GM18511 (cell line): ENCODE measurements around the gene SLIT2.

ENCODE experiments used
- ATAC-seq: cut with Tn5 transposase; IDR thresholded peaks from one replicate; pipeline ENCODE4 v1.9.1; 2021; ENCODE audit warnings: mild to moderate bottlenecking, moderate library complexity; ENCODE audit not compliant: unreplicated experiment

The SLIT2 gene

DNA sequence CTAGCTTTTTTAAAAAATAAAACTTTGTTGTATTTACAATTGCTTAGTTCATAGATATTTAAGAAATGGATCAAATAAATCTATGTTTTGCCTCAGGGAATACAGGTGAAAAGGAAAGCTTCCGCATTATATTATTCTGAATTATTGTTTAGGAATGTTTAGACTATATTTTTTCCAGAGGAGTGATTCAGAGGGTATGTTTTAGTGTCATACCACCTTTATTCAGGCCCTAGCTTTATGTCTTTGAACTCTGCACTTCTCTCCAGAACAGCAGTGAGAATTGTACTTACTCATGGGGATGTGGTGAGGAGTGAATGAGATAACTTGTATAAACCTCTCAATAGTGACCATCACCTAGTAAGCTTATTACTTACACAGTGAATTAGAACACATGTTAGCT is 14.0 kb downstream of the SLIT2 start:
- no peak for ATAC-seq

DNA sequence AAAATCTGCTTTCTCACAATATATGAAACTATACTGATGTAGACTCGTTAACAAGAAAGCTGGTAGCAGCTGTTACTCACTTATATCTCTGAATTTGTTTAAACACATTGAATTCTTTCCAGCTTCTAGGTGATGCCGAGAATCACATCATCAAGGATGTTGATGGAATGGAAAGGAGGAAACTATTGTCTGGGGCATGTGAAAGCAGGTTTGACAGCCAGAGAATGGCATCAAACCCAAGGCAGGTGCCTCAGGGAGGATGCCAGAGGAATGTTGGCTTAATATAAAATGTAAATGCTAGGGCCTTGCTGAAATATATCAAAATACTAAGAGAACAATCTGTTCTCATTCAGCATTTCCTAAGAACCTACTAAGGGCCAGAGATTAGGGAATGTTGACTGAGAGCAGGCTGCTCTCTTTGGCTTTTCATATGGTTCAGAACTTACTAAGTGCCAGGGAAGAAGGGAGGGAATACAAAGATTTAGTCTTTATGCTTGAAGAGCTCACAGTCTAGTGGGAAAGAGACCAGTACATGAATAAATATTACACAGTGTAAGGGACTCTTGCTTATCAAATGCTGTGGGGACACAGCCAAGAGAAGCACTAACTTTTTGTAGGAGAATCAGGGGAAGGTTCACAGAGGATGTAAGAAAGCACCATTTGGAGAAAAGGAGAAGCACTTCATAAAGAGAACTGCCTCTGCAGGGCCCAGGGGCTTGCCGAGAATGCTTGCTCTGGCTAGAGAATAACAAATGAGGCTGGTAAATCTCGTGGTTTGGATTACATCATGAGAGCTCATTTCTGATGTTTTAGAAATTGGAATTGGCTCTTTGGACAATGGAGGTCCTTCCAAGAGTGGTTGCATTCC is 14.7 kb downstream of the SLIT2 start:
- no peak for ATAC-seq

DNA sequence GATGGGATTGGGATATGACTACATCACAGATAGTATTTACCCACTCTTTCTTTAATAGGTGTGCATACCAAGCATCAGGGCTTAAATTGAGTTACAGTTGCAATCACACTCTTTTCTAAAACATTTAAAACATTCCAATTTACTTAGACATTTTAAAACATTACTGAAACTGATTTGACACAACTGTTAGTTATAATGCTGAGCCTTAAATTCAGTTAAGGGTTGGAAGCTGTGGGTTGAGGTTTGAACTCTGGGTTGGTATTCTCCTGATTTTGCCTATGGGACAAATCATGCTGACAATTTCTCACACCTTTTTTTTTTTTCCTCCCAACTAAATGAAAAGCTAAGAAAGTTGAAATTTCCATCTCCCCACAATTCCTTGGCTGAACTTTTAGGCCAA is 16.3 kb downstream of the SLIT2 start:
- no peak for ATAC-seq

DNA sequence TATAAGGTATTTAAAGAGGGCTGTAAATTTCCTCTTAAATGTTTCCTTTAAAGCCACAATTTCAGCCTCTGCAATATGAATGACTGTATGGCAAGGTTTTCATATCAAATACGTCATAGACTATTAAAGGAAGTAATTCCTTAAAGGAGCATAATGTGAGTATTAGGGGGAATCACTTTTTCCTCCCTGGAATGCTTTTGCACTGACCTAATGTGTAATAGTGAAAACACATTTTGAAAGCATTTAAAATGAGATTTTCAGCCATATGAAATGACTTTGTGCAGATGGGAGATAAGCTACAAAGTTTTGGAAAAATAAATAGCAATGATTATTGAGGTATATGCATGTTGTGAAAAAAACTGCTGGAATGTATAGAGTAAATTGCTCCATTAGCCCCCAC is 17.6 kb downstream of the SLIT2 start:
- ATAC-seq: no peak

DNA sequence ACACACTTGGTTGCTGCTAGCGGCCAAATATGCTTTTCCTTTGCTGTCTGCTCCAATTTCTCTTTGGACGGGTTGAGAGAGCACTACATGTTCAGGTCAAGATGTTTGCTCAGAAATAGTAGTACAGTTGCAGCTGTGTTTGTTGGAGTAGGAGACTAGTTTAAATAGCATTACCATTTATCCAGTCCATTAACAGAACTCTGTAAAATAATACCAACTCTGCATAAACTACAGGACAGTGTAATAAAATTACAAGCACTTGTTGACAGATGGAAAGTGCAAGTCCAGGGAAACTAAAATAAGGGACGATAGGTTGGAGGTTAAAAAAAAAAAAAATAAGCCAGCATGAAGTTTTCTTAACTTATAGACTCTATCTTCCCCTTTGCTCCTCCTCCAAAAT is 20.2 kb downstream of the SLIT2 start:
- no peak for ATAC-seq

DNA sequence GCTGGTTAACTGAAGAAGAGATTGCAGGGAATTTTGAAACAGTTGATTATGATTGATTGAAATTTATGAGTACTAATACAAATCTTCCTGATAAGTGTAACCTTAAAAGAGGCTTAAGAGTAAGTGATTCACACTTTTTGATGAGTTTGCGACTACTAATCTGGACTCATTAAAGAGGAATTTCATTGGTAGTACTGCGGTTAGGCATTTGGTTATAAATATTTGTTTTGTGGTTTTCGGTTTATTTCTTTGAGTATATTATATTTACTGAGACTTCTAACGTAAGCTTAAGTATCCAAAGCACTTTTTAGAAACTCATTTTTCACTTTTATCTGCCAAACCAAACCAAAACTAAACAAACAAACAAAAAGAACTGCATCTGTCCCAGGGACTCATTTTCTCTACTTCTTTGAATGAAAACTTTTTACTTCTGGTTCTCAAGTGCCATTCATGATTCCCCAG is 20.7 kb downstream of the SLIT2 start:
- ATAC-seq: no peak

DNA sequence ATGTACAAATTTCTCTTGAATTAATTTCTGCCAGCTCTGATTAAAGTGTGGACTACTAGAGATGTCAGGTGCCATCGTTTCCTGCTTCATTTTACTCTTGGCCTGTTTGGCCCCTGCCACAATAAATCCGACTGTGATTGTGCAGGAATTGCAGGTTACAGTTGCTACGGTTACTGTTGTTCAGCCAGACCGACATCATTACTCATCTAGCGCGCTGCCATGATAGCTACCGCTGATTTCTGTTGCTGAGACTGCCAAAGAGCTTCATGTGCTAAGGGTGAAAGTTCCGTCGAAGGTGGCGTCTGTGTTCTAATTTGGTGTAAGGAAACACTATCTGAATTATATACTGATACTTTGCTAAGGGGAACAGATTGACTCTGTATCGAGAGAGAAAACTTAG is 22.1 kb downstream of the SLIT2 start:
- ATAC-seq: no peak

DNA sequence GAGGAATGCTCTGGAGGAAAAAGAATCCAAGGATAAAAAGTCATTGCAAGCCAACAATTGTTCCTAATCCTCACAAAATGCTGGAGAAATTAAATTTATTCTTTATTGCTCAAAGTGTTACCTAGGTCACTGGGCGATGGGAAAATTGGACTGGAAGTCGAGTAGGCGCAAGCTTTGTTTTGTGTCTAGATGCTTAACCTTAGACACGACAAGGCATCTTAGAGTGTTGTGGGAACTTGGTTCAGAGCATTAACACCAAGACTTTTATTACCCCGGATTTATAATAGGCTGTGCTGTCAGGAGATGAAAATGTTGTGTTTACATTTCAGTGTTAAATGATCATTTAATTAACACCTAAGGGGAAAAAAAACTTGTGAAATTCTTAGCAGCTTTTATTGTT is 25.1 kb downstream of the SLIT2 start:
- no peak for ATAC-seq

DNA sequence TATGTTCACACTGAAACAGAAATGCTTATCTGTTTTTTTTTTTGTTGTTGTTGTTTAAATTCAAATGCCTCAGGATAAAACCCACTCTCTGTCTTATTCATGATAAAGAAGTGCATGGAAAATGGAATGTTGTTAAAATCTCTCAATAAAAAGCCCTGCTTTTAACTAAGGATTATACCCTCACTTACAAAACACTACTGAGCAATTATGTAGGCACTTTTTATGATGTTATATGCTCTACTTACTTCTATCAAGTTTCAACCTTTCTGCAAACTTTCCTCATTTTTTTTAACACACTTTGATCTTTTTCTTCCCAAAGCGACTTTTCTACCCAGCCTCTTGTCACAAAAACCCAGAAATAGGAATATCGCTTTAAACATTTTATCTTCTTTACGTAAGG is 26.5 kb downstream of the SLIT2 start:
- no peak for ATAC-seq

DNA sequence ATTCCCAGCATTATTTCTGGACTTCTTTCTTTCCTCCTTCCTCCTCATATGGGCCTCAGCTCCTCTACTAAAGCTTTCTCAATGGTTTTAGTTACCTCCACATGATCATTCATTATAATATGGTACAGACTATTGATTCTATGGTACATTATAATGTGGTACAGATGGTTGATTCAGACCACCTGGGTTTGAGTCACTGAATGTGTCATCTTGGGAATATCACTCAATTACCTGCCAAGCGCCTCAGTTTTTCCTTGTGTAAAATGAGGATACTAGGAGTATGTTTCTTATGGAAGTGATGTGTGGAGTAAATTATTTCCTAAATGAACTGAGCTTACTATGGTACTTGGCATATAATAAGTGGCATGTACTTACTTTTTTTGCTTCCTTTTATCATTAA is 27.7 kb downstream of the SLIT2 start:
- no peak for ATAC-seq

DNA sequence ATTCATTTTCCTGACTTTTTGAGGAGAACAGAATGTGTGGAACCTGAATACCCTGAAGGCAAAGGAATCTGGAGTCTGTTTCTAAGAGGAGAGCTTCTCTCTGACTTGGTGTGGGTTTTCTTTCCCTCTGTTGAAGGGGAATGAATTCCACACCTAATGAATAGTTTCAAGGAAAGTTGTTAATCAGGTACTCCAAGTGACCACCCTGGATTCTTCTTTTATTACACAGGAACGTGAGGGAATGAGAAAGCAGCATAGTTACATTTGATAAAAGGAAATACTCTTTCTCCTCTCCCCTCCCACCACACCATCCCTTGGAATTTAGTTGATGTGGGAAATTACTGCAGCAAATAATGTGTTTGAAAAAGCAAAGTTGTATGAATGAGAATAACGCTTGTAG is 29.7 kb downstream of the SLIT2 start:
- no peak for ATAC-seq

DNA sequence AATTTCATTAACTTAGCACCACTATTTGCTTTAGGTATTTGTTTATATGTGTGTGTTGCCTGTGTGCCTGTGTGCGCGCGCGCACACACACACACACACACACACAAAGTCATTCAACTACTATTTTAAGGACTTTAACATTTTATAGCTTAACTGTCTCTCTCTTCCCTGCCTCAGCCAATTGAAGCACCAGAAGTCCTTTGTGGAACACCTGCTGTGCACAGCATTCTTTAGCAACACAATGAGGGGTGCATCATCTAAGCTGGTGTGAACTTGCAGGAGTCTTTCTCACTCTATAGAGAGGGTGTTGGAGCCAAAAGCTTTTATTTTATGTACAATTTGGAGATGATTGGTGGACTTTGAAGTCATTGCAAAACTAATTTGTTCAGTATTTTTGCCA is 31.3 kb downstream of the SLIT2 start:
- ATAC-seq: no peak

DNA sequence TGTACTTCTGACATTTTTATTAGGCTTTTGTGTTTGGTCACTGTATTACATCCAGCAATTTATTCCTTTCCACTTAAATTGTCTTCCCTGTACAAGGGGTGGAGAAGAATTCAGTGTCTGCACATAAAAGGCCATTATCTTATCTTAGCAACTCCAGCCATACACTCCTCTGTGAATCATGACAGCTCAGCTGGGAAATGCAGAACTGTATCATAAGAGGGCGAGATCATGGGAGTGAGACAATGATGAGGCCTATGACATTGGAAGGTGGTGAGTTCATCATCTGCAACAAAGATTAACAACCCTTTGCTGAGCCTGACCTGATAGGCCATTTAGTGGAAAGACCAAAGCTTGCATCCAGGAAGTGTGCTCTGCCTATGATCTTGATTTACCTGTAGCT is 33.3 kb downstream of the SLIT2 start:
- no peak for ATAC-seq

DNA sequence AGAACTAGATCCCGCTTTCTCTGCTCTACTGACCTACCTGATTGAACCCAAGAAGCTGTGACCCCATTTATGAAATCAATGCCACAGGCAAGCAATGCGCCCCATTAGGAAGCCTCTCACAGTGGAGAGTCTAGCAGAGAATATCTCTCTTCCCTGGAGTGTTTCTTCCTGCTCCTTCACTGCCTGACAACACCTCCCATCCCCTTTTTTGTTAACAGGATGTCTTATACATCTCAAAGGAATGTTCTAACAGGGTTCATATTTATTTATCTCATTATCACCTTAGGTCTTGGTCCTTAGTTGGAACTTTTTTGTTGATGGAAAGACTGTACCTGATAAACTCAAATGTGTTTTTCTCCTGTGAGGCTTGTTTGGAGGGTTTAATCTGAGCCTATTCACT is 35.5 kb downstream of the SLIT2 start:
- no peak for ATAC-seq

DNA sequence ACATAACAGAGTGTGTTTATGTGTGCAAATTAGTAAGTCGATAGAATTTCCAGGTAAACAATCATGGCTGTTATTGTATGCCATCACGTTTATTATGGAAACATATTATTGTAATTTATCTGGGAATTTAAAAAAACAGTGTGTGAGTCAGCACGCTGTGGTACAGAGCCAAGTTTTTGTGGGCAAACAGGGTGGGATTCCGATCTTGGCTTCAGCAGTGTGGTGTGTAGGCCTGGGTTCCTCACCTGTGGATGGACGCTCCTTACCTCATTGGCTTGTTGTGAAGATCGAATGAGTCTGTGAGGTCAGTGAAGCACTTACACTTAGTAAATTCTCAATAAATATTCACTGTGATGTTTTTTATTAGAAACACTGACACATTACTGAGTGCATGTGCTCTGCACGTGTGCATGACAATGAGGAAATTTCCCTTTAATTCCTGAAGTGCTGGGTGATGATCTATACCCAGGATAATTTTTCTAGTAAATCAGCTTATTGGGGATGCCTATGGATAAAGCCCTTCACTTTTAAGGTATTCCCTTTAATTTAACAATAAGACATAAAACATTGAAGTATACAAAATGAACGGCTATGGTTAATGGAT is 36.4 kb downstream of the SLIT2 start:
- ATAC-seq: no peak

DNA sequence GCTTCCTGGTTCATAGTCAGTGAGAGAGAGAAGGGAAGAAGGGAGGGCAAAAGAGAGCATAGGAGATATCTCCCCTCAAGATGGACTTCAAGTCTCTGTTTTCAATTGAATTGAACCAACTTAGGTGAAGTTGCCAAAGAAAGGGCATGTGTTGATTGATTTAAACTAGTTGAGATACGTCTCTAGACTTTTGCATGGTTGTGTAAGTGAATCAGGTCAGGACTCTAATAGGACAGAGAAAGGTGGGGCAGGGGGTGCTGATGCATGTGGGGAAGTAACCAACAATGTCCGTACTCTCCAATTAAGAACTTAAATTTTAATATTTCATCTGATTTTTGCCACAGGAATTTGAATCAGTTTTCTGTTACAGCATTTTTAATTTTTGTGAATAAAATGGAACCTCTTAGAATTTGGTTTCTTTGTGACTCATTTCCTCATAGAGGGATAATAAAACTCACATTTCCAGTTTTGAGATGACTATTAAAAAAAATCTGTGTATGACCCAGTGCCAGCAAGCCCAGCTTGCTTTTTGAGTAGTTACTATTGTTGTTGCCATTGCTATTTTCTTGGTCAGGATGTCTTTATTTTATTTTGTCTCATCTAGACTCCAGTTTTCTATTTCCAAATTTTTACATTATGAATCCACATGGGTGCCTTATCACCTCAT is 37.3 kb downstream of the SLIT2 start:
- ATAC-seq: no peak

DNA sequence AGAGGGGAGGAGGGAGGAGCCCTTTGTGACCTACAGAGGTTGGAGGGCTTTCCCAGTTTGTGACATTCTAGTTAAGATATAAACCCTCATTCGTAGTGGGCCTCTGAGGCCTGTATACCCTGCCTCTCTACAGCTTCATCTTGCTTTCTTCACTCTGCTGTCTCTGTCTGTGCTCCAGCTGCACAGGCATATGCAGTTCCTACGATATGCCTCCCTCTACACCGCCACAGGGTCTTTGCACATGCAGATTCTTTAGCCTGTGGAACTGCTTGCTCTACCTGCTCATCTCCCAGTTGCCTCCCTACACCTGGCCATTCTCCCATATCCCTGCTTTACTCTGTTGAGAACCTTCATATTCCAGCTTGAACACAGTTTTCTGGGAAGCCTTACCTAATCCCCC is 38.1 kb downstream of the SLIT2 start:
- ATAC-seq: no peak

DNA sequence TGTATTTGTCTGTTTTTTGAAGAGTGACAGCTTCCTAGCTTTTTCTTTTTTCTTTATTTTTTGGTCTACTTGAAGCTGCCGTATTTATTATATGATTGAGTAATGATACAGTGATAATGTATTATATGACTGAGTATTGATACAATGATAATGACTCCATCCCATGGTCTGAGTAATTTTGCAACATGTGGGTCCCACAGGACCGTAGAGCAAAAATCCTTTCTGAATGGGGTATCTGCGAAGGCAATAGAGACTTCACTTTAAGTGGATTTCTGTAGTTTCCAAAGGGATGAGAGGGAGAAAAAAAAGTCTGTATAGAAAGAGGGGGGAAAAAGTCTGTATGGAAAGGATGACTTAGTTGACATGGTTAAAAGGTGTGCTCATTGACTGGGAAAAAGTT is 41.0 kb downstream of the SLIT2 start:
- no peak for ATAC-seq

DNA sequence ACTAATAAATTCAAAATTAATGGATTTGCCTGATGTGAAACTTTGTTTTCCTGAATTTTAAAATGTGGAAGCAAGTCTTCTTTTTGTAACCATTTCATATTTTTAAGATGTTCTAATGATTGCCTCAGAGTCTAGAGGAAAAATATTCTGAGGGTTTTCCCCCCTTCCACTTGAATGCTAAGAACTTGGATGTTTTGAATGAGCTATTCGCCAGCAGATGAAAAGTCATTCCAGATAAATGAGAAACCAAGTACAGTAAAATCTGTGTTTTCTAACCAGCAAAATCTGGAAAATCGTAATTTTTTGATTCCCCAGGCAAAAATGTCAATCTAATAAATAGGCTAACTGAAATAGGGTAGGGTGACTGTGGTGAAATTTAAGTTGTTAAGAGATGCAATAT is 45.6 kb downstream of the SLIT2 start:
- no peak for ATAC-seq

DNA sequence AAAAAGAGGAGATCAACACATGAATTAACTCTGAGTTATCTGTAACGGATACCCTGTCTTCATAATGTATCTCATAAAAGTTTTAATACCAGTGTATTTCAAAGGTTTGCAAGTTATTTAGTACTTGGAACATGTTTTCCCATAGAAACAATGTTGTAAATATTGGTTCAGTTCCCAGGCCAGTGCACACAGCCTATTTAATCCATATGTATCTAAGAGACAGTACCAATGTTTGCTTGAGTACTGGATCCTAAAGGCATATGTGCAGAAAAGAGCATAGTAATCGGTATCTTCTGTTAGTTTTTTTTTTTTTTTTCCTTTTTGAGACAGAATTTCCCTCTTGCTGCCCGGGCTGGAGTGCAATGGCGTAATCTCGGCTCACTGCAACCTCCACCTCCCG is 46.1 kb downstream of the SLIT2 start:
- no peak for ATAC-seq

DNA sequence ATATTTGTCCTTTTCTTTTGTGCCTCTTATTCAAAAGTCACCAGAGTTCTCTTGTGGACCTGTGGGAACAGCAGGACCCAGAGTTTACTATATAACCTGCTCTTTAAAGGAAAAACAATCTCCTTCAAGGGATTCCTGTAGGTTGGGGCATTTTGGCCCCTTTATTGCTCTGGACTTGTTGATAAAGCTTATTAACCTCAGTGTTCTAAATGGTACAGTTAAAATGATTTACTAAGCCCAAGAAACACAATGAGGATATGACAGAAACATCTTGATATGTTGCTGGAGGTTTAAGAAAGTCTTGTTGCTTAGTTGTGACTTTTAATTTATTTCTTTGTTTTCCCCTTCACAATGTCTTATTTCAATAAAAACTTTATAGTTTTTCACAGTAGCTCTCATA is 46.8 kb downstream of the SLIT2 start:
- no peak for ATAC-seq

DNA sequence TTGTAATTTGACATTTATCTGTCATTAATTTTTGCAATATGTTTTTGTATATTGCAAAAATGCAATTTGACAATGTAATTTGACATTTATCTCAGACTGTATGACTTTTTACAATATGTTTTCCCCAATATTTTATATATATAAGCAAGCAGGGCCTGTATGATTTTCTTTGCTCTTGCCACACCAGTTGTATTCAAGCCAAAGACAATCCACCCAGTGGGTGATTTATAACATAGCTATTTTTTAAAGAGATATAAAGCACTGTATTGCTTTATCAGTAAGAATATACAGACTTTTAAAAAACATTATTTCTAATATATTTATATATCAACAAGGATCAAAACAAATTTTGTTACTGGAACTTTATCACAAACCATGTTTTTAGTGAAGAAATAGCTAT is 47.3 kb downstream of the SLIT2 start:
- ATAC-seq: no peak
